ENCODE data around the gene PCDHB4.
"Not testable (repeated sequence)": the region's sequence is repeated elsewhere in the genome, so short reads cannot be mapped to it uniquely, and the experiment has no call there.

Gene PCDHB4

DNA sequence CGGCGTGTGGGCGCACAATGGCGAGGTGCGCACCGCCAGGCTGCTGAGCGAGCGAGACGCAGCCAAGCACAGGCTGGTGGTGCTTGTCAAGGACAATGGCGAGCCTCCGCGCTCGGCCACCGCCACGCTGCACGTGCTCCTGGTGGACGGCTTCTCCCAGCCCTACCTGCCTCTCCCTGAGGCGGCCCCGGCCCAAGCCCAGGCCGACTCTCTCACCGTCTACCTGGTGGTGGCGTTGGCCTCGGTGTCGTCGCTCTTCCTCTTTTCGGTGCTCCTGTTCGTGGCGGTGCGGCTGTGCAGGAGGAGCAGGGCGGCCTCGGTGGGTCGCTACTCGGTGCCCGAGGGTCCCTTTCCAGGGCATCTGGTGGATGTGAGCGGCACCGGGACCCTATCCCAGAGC, 30.5 kb downstream of the PCDHB4 start:
- H3K27me3 ChIP-seq (ENCODE audit: control insufficient read depth, insufficient read depth, low read length); H3K9ac ChIP-seq (ENCODE audit: low read length); H3K4me1 ChIP-seq (ENCODE audit: control insufficient read depth, insufficient read depth, low read length); H3K36me3 ChIP-seq (ENCODE audit: control insufficient read depth, insufficient read depth, low read length); H3K4me3 ChIP-seq (ENCODE audit: low read length); H3K9me3 ChIP-seq (ENCODE audit: control insufficient read depth, low read length): not testable (repeated sequence)

DNA sequence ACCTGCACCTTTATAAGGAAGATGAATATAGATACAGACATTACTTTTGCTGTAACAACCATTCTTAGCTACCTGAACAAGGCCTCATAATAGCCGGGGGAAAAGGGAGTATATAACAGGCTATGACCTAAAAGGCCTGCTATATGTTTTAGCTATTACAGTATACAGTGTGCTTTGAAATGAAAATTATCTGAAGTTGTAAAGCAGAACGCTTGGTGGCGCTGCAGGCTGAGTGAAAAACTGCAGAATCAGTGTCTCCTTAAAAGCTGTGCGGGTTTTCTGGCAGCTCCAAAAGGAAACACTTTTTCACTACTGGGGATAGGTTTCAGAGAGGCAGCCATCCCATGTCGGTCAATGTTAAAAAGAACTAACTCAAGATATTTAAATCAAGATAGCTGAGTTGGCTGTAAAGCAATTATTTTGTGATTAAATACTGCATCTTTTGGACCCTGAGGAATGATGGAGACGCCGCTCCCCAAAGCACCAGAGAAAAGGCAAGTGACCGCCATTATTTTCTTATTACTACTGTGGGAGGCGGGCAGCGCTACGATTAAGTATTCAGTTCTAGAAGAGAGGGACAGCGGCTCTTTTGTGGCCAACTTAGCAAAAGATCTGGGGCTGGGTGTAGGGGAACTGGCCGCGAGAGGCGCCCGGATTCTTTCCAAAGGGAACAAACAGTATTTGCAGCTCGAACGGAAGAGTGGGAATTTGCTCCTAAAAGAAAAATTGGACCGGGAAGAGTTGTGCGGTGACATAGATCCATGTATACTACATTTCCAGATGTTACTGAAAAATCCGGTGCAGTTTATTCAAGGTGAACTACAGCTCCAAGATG, 34.1 kb downstream of the PCDHB4 start:
- H3K4me3 ChIP-seq (ENCODE audit: low read length): no peak overlapping the region
- H3K27me3 ChIP-seq (ENCODE audit: control insufficient read depth, insufficient read depth, low read length): no peaks in the 10 kb centered on the region
- H3K4me1 ChIP-seq (ENCODE audit: control insufficient read depth, insufficient read depth, low read length): no peaks in the 10 kb centered on the region
- no peaks in the 10 kb centered on the region for H3K9me3 ChIP-seq (ENCODE audit: control insufficient read depth, low read length)
- no peaks in the 10 kb centered on the region for H3K36me3 ChIP-seq (ENCODE audit: control insufficient read depth, insufficient read depth, low read length)
- no peak overlapping the region for H3K9ac ChIP-seq (ENCODE audit: low read length)

DNA sequence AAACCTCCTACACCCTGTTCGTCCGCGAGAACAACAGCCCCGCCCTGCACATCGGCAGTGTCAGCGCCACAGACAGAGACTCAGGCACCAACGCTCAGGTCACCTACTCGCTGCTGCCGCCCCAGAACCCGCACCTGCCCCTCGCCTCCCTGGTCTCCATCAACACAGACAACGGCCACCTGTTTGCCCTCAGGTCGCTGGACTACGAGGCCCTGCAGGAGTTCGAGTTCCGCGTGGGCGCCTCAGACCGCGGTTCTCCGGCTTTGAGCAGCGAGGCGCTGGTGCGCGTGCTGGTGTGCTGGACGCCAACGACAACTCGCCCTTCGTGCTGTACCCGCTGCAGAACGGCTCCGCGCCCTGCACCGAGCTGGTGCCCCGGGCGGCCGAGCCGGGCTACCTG, 35.7 kb downstream of the PCDHB4 start:
- not testable (repeated sequence) for H3K9ac ChIP-seq (ENCODE audit: low read length); H3K4me3 ChIP-seq (ENCODE audit: low read length); H3K9me3 ChIP-seq (ENCODE audit: control insufficient read depth, low read length); H3K36me3 ChIP-seq (ENCODE audit: control insufficient read depth, insufficient read depth, low read length); H3K4me1 ChIP-seq (ENCODE audit: control insufficient read depth, insufficient read depth, low read length); H3K27me3 ChIP-seq (ENCODE audit: control insufficient read depth, insufficient read depth, low read length)

DNA sequence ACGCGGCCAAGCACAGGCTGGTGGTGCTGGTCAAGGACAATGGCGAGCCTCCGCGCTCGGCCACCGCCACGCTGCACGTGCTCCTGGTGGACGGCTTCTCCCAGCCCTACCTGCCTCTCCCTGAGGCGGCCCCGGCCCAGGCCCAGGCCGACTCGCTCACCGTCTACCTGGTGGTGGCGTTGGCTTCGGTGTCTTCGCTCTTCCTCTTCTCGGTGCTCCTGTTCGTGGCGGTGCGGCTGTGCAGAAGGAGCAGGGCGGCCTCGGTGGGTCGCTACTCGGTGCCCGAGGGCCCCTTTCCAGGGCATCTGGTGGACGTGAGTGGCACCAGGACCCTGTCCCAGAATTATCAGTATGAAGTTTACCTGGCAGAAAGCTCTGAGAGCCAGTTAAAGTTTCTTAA, 36.3 kb downstream of the PCDHB4 start:
- not testable (repeated sequence) for H3K36me3 ChIP-seq (ENCODE audit: control insufficient read depth, insufficient read depth, low read length); H3K4me1 ChIP-seq (ENCODE audit: control insufficient read depth, insufficient read depth, low read length); H3K27me3 ChIP-seq (ENCODE audit: control insufficient read depth, insufficient read depth, low read length); H3K4me3 ChIP-seq (ENCODE audit: low read length); H3K9ac ChIP-seq (ENCODE audit: low read length); H3K9me3 ChIP-seq (ENCODE audit: control insufficient read depth, low read length)

DNA sequence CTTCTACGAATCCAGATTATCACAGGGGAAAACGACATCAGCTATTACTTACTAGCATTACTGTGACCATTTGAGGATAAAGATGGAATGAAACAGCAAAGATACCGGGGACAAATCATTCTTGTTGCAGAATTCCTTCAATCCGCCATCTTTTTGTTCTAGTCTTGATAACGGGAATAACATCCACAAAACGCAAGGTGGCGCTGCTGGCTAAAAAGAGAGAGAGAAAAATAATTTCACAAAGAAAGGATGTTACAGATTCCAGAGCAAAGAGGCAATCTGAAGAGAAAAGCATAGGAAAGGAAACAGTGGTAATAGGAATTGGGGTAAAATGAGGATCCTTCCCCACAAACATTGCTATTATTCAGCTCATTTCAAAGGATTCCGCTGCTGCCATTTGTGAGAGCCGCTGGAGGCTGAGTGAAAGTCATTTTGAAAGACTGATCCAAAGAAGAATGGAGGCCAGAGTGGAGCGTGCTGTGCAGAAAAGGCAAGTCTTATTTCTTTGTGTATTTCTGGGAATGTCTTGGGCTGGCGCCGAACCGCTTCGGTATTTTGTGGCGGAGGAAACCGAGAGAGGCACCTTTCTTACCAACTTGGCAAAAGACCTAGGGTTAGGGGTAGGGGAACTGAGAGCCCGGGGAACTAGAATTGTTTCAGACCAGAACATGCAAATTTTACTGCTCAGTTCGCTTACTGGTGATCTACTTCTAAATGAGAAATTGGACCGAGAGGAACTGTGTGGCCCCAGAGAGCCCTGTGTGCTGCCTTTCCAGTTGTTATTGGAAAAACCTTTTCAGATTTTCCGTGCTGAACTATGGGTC, 51.0 kb downstream of the PCDHB4 start, which contains the start of gene PCDHB7:
Gene PCDHB7 (plus strand): TSS at position 264 of the 824 bp plus-strand sequence. CDS start 192 bp downstream, at position 456.
- Histone ChIP-seq H3K9me3 (ENCODE audit: control insufficient read depth, low read length) (no peaks in the 10 kb centered on the region), H3K36me3 (ENCODE audit: control insufficient read depth, insufficient read depth, low read length) (no peaks in the 10 kb centered on the region), H3K4me1 (ENCODE audit: control insufficient read depth, insufficient read depth, low read length) (no peaks in the 10 kb centered on the region), H3K27me3 (ENCODE audit: control insufficient read depth, insufficient read depth, low read length) (no peaks in the 10 kb centered on the region), H3K4me3 (ENCODE audit: low read length) (no peak within 1 kb of the TSS), H3K9ac (ENCODE audit: low read length) (no peak within 1 kb of the TSS)

DNA sequence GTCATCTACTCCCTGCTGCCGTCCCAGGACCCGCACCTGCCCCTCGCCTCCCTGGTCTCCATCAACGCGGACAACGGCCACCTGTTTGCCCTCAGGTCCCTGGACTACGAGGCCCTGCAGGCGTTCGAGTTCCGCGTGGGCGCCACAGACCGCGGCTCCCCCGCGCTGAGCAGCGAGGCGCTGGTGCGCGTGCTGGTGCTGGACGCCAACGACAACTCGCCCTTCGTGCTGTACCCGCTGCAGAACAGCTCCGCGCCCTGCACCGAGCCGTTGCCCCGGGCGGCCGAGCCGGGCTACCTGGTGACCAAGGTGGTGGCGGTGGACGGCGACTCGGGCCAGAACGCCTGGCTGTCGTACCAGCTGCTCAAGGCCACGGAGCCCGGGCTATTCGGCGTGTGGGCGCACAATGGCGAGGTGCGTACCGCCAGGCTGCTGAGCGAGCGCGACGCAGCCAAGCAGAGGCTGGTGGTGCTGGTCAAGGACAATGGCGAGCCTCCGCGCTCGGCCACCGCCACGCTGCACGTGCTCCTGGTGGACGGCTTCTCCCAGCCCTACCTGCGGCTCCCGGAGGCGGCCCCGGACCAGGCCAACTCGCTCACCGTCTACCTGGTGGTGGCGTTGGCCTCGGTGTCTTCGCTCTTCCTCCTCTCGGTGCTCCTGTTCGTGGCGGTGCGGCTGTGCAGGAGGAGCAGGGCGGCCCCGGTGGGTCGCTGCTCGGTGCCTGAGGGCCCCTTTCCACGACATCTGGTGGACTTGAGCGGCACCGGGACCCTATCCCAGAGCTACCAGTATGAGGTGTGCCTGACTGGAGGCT, 52.9 kb downstream of the PCDHB4 start:
- H3K9ac ChIP-seq (ENCODE audit: low read length); H3K4me1 ChIP-seq (ENCODE audit: control insufficient read depth, insufficient read depth, low read length); H3K36me3 ChIP-seq (ENCODE audit: control insufficient read depth, insufficient read depth, low read length); H3K9me3 ChIP-seq (ENCODE audit: control insufficient read depth, low read length); H3K27me3 ChIP-seq (ENCODE audit: control insufficient read depth, insufficient read depth, low read length); H3K4me3 ChIP-seq (ENCODE audit: low read length): not testable (repeated sequence)

Data from mucosa of stomach (tissue), 1 donor.